ENCODE data around the gene TOMM20. TPM values are rescaled to one million over a fixed set of nuclear protein-coding genes. Genes with fewer than 3 reads are reported as not detected.
A peak's percentile ranks its signal among the peaks of the same experiment; 100 is the strongest.
"Not testable (repeated sequence)": the region's sequence is repeated elsewhere in the genome, so short reads cannot be mapped to it uniquely, and the experiment has no call there.

Gene TOMM20
- total and polyA plus RNA-seq, 2 of the 8 experiments (the other 6 are each of a cell fraction or from before 2014, with no cell fraction given): 71.4 to 168 TPM

DNA sequence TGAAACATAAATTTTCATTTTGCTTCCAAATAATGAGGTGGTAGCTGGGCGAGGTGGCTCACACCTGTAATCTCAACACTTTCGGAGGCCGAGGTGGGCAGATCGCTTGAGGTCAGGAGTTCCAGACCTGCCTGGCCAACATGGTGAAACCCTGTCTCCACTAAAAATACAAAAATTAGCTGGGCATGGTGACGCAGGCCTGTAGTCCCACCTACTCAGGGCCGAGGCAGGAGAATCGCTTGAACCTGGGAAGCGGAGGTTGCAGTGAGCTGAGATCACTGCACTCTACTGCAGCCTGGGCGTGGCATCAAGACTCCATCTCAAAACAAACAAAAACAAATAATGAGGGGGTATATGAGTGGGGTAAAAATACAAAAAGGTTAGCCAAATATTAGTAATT lies 31.3 kb upstream of the TOMM20 start:
- H3K18ac ChIP-seq (ENCODE audit: extremely low read depth, low read length); H3K56ac ChIP-seq (replicated peaks; ENCODE audit: insufficient read length, low read depth, low read length); H3K23ac ChIP-seq (ENCODE audit: insufficient read length); H2BK120ac ChIP-seq (replicated peaks; ENCODE audit: low read depth, low read length); H3K23me2 ChIP-seq (ENCODE audit: low read depth, low read length); H3K9ac ChIP-seq (replicated peaks in 1 of 4; ENCODE audit: extremely low read depth in 1 of 4, low read depth in 3 of 4, low read length in 3 of 4); FAIRE-seq; H2AK5ac ChIP-seq (ENCODE audit: low read depth, low read length); H4K20me1 ChIP-seq (replicated peaks in 1 of 2; ENCODE audit: control insufficient read depth in 1 of 2, insufficient read depth in 2 of 2, low read length in 2 of 2); H3K4ac ChIP-seq (replicated peaks; ENCODE audit: insufficient read length, low read depth, low read length); H2BK5ac ChIP-seq (ENCODE audit: low read depth, low read length); H3K9me3 ChIP-seq (ENCODE audit: insufficient read depth in 2 of 2, low read depth in 1 of 2, low read length in 1 of 2); H3K27ac ChIP-seq (ENCODE audit: low read depth, low read length); H3K79me1 ChIP-seq (ENCODE audit: low read depth, low read length); H2AFZ ChIP-seq (ENCODE audit: low read length); DNase-seq (ENCODE audit: low read depth in 1 of 2, low spot score in 2 of 2); H2BK20ac ChIP-seq (ENCODE audit: low read length); H3K14ac ChIP-seq (ENCODE audit: insufficient read length); H3K4me1 ChIP-seq (replicated peaks in 1 of 4; ENCODE audit: control insufficient read depth in 3 of 4, insufficient read depth in 4 of 4, low read length in 3 of 4); H3K27me3 ChIP-seq (replicated peaks in 1 of 4; ENCODE audit: control insufficient read depth in 3 of 4, extremely low read depth in 1 of 4, insufficient read depth in 3 of 4, low read length in 3 of 4); H2BK12ac ChIP-seq (ENCODE audit: low read depth, low read length); H4K5ac ChIP-seq (ENCODE audit: insufficient read length, low read depth, low read length); H4K8ac ChIP-seq (ENCODE audit: extremely low read depth, insufficient read depth, low read length); H4K91ac ChIP-seq (replicated peaks; ENCODE audit: insufficient read length, low read length); H2BK15ac ChIP-seq (ENCODE audit: low read length): not testable (repeated sequence)
- Histone ChIP-seq H3K79me2 (ENCODE audit: control insufficient read depth in 1 of 2, insufficient read depth in 2 of 2, low read length in 2 of 2) (peaks cover 0 to 27% of the 10 kb centered on the region in 2 experiments; a peak in 2 of 4 replicates), H3K4me3 (ENCODE audit: extremely low read depth in 1 of 4, insufficient read depth in 2 of 4, low read depth in 3 of 4, low read length in 4 of 4) (peak overlapping the region; percentile 81 to 99 (median 94); a peak in 4 of 8 replicates), H3K36me3 (ENCODE audit: control insufficient read depth in 2 of 4, insufficient read depth in 4 of 4, low read length in 3 of 4) (peaks cover 17 to 32% (median 26%) of the 10 kb centered on the region in 4 experiments), H3K4me2 (ENCODE audit: insufficient read depth in 1 of 2, low read depth in 2 of 2, low read length in 2 of 2) (peak overlapping the region; percentile 63 to 94)
- ChIA-PET POLR2A (ENCODE audit: partially characterized antibody) (interaction anchor here (0.5 to 2.5 kb wide), 8 partner anchors 10 to 1104 kb away, joined by 3 to 14 read pairs (median 4); no protein-coding TSS in a partner anchor), CTCF (ENCODE audit: partially characterized antibody) (interaction anchor here (0.7 kb wide), 2 partner anchors 25 to 38 kb away, joined by 3 to 4 read pairs; no protein-coding TSS in a partner anchor)
- WGBS, 2 experiments (ENCODE audit: extremely low coverage in 1 of 2, insufficient coverage in 1 of 2, insufficient read length in 1 of 2, insufficient replicate concordance in 2 of 2, low coverage in 1 of 2, low lambda C conversion rate in 2 of 2, missing lambda C conversion rate in 1 of 2): 90% methylated on average over 9 of the region's 9 CpGs; no CpG with 5 or more reads in 1 of the 2 experiments

DNA sequence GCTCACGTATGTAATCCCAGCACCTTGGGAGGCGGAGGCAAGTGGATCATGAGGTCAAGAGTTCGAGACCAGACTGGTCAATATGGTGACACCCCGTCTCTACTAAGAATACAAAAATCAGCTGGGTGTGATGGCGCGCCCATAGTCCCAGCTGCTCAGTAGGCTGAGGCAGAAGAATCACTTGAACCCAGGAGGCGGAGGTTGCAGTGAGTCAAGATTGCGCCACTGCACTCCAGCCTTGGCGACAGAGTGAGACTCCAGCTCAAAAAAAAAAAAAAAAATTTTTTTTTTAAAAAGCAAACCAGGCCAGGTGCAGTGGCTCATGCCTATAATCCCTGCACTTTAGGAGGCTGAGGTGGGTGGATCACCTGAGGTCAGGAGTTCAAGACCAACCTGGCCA lies 30.6 kb upstream of the TOMM20 start:
- not testable (repeated sequence) for H3K4me3 ChIP-seq (ENCODE audit: extremely low read depth in 1 of 4, insufficient read depth in 2 of 4, low read depth in 3 of 4, low read length in 4 of 4); H4K20me1 ChIP-seq (replicated peaks in 1 of 2; ENCODE audit: control insufficient read depth in 1 of 2, insufficient read depth in 2 of 2, low read length in 2 of 2); H3K9ac ChIP-seq (replicated peaks in 1 of 4; ENCODE audit: extremely low read depth in 1 of 4, low read depth in 3 of 4, low read length in 3 of 4); H3K18ac ChIP-seq (ENCODE audit: extremely low read depth, low read length); H2AK5ac ChIP-seq (ENCODE audit: low read depth, low read length); H4K5ac ChIP-seq (ENCODE audit: insufficient read length, low read depth, low read length); H3K23me2 ChIP-seq (ENCODE audit: low read depth, low read length); H3K79me1 ChIP-seq (ENCODE audit: low read depth, low read length); H2BK120ac ChIP-seq (replicated peaks; ENCODE audit: low read depth, low read length); H3K9me3 ChIP-seq (ENCODE audit: insufficient read depth in 2 of 2, low read depth in 1 of 2, low read length in 1 of 2); H3K4me2 ChIP-seq (ENCODE audit: insufficient read depth in 1 of 2, low read depth in 2 of 2, low read length in 2 of 2); H3K14ac ChIP-seq (ENCODE audit: insufficient read length); H3K23ac ChIP-seq (ENCODE audit: insufficient read length); H3K4ac ChIP-seq (replicated peaks; ENCODE audit: insufficient read length, low read depth, low read length); FAIRE-seq; H4K91ac ChIP-seq (replicated peaks; ENCODE audit: insufficient read length, low read length); H2AFZ ChIP-seq (ENCODE audit: low read length); H3K56ac ChIP-seq (replicated peaks; ENCODE audit: insufficient read length, low read depth, low read length); H3K27me3 ChIP-seq (replicated peaks in 1 of 4; ENCODE audit: control insufficient read depth in 3 of 4, extremely low read depth in 1 of 4, insufficient read depth in 3 of 4, low read length in 3 of 4); H3K27ac ChIP-seq (ENCODE audit: low read depth, low read length); H2BK12ac ChIP-seq (ENCODE audit: low read depth, low read length); H2BK20ac ChIP-seq (ENCODE audit: low read length); H2BK15ac ChIP-seq (ENCODE audit: low read length); H3K4me1 ChIP-seq (replicated peaks in 1 of 4; ENCODE audit: control insufficient read depth in 3 of 4, insufficient read depth in 4 of 4, low read length in 3 of 4); DNase-seq (ENCODE audit: low read depth in 1 of 2, low spot score in 2 of 2); H2BK5ac ChIP-seq (ENCODE audit: low read depth, low read length); H4K8ac ChIP-seq (ENCODE audit: extremely low read depth, insufficient read depth, low read length)
- 95% methylated on average over 6 of the region's 9 CpGs; no CpG with 5 or more reads in 1 of the 2 experiments for WGBS, 2 experiments (ENCODE audit: extremely low coverage in 1 of 2, insufficient coverage in 1 of 2, insufficient read length in 1 of 2, insufficient replicate concordance in 2 of 2, low coverage in 1 of 2, low lambda C conversion rate in 2 of 2, missing lambda C conversion rate in 1 of 2)
- ChIA-PET POLR2A (ENCODE audit: partially characterized antibody) (interaction anchor here (0.6 to 2.5 kb wide), 10 partner anchors 9 to 880 kb away, joined by 3 to 14 read pairs (median 3); partner anchors contain the start of gene TOMM20), CTCF (ENCODE audit: partially characterized antibody) (interaction anchor here (0.7 to 0.9 kb wide), 3 partner anchors 26 to 183 kb away, joined by 3 to 5 read pairs (median 3); no protein-coding TSS in a partner anchor)
- Histone ChIP-seq H3K36me3 (ENCODE audit: control insufficient read depth in 2 of 4, insufficient read depth in 4 of 4, low read length in 3 of 4) (peaks cover 17 to 38% (median 33%) of the 10 kb centered on the region in 4 experiments), H3K79me2 (ENCODE audit: control insufficient read depth in 1 of 2, insufficient read depth in 2 of 2, low read length in 2 of 2) (peaks cover 0 to 27% of the 10 kb centered on the region in 2 experiments; a peak in 2 of 4 replicates)

All from H1 (cell line).